GM18526 (cell line): ENCODE results near the gene SRBD1.

ENCODE experiments used
- POLR2A ChIP-seq: IDR thresholded peaks from 3 replicates; pipeline ENCODE4 v1.6.1; 2011; ENCODE audit not compliant: insufficient read length; ENCODE audit errors: extremely low read depth

Gene SRBD1

DNA sequence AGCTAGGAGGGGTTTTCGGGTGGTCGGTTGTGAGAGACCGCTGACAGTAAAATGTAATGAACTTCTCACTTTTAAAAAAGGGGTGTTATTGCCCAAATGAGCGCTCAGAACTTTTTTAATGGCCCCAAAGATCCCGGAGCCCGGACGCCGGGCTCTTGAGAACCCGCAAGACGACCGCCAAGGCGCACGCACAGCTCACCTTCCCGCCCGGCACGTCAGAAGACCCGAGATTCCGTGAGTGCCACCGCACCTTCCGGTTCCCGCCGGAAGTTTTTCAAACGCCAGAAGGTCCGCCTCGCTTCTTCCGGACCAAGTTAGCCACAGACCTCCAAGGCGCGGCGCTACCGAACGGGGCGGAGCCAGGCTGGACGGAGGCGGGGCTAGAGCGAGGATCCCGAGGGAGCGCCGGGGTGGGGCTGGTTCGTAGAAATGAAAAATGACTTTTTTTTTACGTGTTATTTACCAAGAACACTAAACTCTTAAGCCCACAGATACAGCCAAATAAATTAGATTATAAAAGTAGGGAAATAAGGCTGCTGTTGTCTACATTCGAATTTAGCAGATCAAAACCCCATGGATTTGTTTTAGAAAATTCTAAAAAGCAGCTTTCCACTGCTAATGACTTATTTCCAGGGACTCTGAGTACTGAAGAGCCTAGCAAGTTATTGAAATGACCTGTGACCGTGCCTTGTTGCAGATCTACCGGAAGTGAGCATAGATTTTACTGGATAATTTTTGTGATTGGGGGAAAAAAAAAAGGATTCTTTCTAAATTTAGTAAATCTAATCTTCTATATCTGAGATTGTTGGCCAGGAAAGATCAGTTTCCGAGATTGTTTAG is at the start of gene SRBD1:
Gene SRBD1 (minus strand): TSS at position 248 of the 840 bp plus-strand sequence. CDS start 5,826 bp downstream, outside the sequence.
- peak; percentile 87 for TF ChIP-seq POLR2A

- TF ChIP-seq POLR2A, result no peak
These were observed 43.2 kb upstream of the SRBD1 start for GRCh38 chr2:45654250-45654649.

- no peak for TF ChIP-seq POLR2A
These were observed 42.3 kb upstream of the SRBD1 start for GRCh38 chr2:45653122-45653913.

DNA sequence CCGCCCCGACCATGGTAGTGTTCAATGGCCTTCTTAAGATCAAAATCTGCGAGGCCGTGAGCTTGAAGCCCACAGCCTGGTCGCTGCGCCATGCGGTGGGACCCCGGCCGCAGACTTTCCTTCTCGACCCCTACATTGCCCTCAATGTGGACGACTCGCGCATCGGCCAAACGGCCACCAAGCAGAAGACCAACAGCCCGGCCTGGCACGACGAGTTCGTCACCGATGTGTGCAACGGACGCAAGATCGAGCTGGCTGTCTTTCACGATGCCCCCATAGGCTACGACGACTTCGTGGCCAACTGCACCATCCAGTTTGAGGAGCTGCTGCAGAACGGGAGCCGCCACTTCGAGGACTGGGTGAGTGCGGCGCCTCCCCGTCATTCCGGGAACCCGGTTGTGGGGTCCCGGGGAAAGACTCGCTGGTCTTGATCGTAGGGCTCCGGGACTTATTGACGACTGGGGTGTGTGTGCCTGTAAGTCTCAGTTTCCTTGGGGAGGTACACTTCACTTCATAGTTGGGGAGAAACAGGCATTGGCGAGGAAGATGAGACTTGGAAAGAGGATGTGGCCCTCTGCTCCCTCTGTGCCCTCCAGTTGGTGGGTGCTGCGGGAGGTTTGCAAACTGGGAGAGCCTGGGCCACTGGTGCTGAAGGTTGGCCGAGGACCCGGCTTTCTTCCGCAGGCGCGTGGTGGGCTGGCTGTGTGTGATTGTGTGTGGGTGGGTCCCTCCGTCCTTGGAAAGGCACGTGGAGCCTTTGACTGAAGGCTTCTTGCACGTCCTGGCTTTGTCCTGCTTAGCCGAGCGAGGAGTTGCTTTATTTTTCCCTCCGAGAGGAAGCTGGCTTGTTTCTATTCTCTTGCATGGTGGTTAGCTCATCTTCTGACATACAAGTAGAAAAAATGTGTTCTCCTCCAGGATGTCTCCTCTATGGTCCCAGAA is 41.3 kb upstream of the SRBD1 start:
- no peak for TF ChIP-seq POLR2A

DNA sequence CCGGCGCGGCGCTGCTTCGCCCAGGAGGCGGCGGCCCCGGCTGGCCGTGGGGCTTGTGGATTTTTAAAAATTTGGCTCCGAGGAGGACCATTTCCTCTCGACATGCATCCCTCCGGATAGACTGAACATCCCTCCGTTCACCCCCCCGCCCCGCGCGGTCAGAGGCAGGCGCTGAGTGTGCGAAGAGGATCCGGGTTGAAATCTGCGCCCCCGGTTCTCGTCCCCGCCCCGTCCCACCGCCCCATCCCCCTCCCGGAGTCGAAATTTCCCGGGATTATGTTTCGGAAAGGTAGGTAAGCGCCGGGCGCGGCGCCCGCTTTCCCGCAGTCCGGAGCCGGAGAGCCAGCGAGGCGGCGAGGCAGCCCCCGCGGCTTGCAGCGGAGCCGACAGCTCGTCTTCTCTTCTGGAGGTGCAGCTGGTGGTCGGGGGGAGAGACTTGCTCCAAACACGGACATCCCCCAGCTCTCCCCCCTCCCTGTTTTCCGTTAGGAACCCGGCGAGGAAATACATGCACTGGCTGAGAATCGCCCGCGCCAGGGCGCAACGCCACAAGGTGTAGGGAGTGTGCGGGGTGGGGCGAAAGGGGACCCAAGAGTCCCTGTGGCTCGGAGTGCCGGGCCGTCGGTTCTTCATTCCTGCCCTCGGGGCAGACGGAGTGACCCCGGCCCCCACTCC is 40.5 kb upstream of the SRBD1 start, which contains the start of gene PRKCE:
Gene PRKCE (plus strand): TSS at position 261 of the 675 bp plus-strand sequence.
- no peak for TF ChIP-seq POLR2A

- peak; percentile 76 for TF ChIP-seq POLR2A
These were observed 39.9 kb upstream of the SRBD1 start for GRCh38 chr2:45650851-45651414.

DNA sequence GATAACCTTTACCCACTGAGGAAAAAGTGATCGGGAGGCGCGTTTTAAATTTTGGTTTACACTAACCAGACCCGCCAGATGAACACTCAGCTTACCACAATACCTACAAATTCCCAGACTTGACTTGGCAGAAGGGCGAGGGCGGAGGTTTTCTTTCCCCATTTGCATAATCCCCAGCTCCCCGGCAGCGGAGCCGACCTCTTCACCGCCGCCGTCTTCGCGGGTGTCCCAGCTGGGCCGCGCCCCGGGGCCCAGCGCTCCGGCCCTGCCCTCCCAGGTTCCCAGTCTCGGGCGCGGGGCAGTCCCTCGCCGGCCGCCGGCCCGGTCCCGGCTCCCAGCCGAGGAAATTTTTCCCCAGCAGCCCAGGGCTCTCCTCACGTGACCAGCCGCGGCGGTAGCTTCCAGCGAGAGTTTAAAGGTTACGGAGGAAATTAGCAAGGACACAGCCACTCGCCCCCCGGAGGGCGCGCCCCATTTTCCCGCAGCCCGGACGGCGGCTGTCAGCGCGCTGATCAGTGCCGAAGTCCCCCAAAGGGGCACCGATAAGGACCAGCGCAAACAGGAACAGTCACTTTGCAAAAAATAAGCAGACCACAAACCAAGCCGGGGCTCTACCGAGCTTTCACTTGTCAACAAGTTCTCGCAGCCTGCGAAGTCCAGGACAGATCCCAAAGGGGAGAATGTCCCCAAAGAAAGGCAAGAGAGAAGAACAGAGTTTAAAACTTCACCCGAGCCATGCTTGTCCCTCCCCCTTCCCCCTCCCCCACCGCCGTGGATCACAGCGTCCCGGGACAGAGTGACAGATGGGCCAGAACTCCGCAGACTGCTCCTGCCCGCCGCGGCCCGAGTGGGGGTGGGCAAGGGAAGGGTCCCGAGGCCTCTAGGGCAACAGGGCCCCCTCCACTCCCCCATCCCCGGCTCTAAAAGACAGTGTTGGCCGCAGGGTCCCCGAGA is 39.1 kb upstream of the SRBD1 start:
- TF ChIP-seq POLR2A, result peak; percentile 34

DNA sequence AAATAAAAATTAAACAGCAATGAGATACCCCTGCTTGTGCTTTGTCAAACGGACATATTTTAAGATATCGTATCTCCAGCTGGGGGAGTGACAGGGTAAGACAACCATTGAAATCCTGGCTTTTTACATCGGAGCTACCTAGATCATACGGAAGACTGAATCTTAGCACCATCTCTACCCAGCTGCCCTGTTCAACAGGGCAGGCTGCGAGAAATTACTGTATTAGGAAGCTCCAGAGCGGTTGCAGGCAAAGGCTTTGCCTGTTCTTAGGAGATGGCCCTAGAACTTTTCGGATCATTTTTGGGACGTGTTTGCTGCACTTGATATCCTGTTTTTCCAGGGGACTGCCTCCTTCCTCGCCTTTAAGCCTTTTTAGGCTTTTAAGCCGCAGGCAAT is 38.4 kb upstream of the SRBD1 start:
- no peak for TF ChIP-seq POLR2A

GRCh38 chr2:45648636-45649035 is 37.6 kb upstream of the SRBD1 start:
- TF ChIP-seq POLR2A, result no peak

GRCh38 chr2:45647986-45648520 is 37.0 kb upstream of the SRBD1 start:
- TF ChIP-seq POLR2A, result no peak

DNA sequence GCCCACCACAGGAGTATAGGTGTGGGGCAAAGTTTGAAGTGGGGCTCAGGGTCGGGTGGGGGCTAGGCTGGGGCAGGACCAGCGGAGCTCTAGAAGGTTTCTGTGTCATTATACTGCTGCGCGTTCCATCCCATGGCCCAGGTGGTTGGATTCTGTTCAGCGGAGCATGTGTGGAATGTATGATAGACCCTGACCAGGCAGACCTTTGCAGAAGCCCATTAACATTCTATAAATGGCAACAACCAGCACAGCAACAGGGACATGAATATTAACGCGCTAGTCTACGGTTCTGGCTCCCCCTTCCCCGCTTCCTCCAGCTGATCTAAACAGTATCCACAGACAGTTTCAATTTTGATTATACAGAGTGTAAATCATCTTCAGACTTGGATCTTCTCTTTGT is 36.3 kb upstream of the SRBD1 start:
- no peak for TF ChIP-seq POLR2A

DNA sequence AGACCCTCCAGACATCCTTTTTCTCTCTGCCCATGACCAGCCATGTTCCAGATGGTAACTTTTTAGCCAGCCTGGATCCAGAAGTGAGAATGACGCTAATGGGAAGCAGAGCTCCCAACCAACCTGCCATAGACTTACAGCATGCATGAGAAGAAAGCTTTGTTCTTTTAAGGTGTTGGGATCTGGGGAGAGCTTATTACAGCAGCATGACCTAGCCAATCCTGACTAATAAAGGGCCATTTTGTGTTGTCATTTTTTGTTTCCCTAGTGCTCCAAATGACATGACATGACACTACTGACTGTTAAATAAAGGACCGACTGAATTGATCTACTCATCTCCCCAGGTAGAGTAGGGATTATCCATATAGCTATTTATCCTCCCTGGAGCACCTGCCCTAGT is 35.2 kb upstream of the SRBD1 start:
- TF ChIP-seq POLR2A, result no peak
